Measurements from ENCODE around the gene CCDC54.

CCDC54 gene

DNA sequence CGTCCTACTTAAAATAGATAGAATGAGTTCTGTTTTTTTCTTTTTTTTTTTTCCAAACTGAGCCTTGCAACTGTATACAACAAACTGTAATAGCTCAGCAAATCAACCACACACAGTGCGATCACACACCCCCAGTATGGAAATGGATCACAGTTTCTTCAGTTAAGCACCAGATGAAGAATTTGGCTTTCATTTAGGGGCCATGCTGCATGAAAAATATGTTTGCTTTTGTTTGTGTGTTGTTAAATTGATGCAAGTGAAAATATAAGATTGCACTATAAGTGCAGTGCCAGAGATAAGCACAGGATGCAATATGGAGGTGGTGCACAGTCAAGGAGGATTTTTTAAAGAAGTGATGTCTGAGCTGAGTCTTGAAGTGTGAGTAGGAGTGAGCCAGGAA is 17.8 kb downstream of the CCDC54 start:
- DNase-seq, result no peak

- no peak for DNase-seq
Observed at GRCh38 chr3:107401301-107401700, 24.1 kb downstream of the CCDC54 start.

GRCh38 chr3:107402214-107402613 is 25.0 kb downstream of the CCDC54 start:
- DNase-seq, result no peak

DNA sequence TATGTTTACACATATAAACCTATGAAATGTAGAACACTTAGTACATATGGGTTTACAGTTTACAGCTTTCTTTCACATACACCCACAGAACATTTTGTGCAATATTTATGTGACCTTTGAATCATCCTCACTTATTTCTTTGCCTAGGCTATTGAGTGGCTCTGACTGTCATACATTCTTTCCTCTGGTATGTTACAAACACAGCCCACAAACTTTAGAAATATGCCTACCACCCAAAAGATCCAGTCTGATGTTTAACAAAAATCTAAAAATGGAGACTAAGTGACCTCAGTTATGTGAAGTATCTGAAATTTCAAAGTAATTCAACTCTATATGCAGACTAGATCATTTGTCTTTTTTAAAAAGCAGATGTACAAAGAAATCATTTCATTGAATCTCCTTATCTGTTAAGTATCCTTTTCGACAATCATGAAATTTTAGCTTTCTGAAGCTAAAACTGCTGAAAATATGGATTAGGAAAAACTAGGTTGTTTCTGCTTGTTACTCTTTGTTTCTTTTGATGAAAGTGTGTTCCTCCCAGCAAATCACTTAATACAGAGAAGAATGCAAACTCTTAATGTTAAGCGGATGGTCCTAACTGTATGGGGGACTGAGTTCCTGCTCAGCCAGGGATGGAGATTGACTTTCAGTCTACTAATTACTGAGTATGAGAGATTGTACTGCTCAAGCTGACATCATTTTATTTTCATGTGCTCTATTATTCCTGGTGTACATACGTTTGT is 27.7 kb downstream of the CCDC54 start:
- no peak for DNase-seq

DNA sequence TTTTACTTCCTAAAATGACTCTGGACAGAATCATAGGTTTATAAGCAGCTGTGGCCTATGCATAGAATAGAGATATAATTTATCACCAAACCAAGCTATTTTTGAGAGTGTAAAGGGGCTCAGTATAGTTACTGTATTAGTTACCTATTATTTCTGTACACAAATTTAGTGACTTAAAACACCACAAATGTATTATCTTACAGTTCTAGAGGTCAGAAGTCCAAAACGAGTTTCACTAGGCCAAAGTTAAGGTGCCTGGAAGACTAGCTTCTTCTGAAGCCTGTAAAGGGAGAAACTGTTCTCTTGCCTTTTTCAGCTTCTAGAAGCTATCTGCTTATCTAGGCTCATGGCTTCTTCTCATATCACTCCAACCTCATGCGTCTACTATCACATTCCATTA is 30.1 kb downstream of the CCDC54 start:
- no peak for DNase-seq

DNA sequence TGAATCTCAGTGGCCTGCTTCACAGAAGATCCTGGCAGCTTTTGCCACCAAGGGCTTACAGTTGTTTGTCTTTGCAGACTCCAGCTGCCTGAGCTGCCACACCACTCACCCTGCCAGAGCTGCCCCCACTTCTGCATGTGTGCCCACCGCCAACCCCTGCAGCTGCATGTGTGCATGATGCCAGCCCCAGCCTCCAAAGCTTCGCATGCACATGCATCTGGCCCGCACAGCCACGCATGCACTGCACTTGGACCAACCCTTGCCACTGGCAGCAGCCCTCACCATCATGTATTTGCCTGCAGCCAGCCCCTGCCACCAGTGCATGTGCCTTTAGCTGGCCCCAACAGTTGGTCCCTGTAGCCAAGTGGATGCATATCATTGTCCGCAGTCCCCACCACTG is 31.3 kb downstream of the CCDC54 start:
- no peak for DNase-seq

GRCh38 chr3:107409365-107409764 is 32.1 kb downstream of the CCDC54 start:
- DNase-seq, result no peak

- DNase-seq, result no peak
Observed at GRCh38 chr3:107410606-107411005, 33.4 kb downstream of the CCDC54 start.

- no peak for DNase-seq
Observed at GRCh38 chr3:107411056-107411455, 33.8 kb downstream of the CCDC54 start.

- no peak for DNase-seq
Observed at GRCh38 chr3:107411779-107412178, 34.5 kb downstream of the CCDC54 start.

DNA sequence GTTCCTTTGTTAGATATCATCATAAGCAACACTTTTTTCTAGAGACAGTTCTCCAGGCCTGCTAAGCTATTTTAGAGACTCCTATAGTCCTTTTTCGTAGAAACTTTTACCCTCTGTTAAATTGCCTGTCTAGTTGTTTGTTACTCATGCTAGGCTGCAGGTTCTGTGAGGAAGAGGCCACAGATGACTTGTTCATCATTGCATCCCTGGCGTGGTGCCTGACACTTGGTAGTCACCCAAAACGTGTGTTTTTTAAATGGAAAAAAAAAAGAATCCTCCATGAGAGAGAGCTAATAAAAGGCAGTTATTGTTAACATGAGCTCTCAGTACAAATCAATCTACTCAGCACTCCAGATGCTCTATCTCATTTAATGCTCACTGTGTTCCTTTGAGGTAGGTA is 35.1 kb downstream of the CCDC54 start:
- no peak for DNase-seq

DNA sequence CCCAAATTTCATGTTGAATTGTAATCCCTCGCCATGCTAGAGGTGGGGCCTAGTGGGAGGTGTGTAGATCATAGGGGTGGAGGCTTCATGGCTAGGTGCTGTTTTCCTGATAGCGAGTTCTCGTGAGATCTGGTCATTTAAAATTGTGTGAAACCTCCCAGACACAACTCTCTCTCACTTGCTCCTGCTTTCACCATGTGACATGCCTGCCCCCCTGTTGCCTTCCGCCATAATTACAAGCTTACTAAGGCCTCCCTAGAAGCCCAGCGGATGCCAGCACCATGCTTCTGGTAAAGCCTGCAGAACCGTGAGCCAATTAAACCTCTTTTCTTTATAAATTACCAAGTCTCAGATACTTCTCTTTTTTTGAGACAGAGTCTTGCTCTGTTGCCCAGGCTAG is 36.0 kb downstream of the CCDC54 start:
- no peak for DNase-seq

- DNase-seq, result no peak
Observed at GRCh38 chr3:107414325-107414964, 37.2 kb downstream of the CCDC54 start.

GRCh38 chr3:107416138-107416537 is 38.9 kb downstream of the CCDC54 start:
- DNase-seq, result no peak

GRCh38 chr3:107416886-107417285 is 39.6 kb downstream of the CCDC54 start:
- DNase-seq, result no peak

- DNase-seq, result peak; percentile 12
Observed at GRCh38 chr3:107421170-107421792, 44.0 kb downstream of the CCDC54 start.

GRCh38 chr3:107421881-107422280 is 44.6 kb downstream of the CCDC54 start:
- no peak for DNase-seq

DNA sequence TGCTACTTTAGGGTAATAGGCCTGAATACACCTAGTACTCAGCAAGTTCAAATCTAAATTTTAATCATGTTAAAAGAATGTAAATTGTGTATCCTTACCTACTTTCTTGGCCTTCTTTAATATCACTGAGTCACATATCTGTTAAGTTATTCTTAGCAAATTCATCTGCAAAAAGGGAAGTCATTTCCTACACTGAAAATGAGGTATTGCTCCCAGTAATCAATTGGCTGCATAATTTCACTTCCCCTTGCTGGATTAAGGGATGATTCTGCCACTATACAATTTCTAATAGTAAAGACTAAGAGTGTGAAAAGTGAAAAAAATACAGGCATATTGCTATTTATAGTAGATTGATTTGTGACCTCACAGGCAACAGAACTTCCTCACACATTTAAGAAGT is 47.8 kb downstream of the CCDC54 start:
- no peak for DNase-seq

DNA sequence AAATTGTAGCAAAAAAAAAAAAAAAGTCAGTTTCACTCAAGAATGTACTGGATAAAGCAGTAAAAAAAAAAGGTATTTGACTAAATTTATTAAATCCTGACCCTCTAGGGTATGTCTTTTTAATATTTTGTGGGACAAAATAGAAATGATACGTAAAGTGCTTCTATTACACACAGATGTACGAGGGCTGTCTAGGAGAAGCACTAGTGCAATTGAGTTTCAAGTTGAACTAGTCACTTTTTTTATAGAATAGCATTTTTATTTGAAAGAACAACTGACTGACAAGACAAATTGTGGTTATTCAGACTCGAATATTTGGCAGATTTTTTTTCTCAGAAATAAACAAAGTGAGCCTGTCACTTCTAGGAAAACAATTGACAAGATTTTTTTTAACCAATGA is 49.0 kb downstream of the CCDC54 start:
- no peak for DNase-seq
